Measurements from ENCODE around the gene FSHR. TPM values are rescaled to one million over a fixed set of nuclear protein-coding genes. Genes with fewer than 3 reads are reported as not detected.

FSHR gene
- total and polyA plus RNA-seq, 2 donors (not counting 3 experiments of a cell fraction or from before 2014, with no cell fraction given): not detected

GRCh38 chr2:49042488-49042887 is 111.8 kb downstream of the FSHR start:
- POLR2A ChIA-PET: no interaction called here

GRCh38 chr2:49041061-49041460 is 113.3 kb downstream of the FSHR start:
- no peaks in the 10 kb centered on the region for H3K79me2 ChIP-seq (ENCODE audit: control insufficient read depth, insufficient read depth, low read length)
- POLR2A ChIA-PET: no interaction called here
- H2AFZ ChIP-seq (ENCODE audit: low read depth, low read length): no peak overlapping the region
- H3K4me3 ChIP-seq (replicated peaks in 1 of 3; ENCODE audit: insufficient read depth in 1 of 3, low read depth in 1 of 3, low read length in 3 of 3): no peak overlapping the region
- no peak overlapping the region for H3K9ac ChIP-seq (replicated peaks; ENCODE audit: extremely low read depth, insufficient read depth, low read length)
- intact Hi-C loops (cut with micrococcal nuclease): no loop called here
- H3K9me1 ChIP-seq (replicated peaks; ENCODE audit: control insufficient read depth, extremely low read depth, insufficient read depth, low read length): no peaks in the 10 kb centered on the region
- no peaks in the 10 kb centered on the region for H3K27me3 ChIP-seq (ENCODE audit: control insufficient read depth in 2 of 2, insufficient read depth in 2 of 2, low read length in 2 of 2)
- no peak for TF ChIP-seq FOS (IDR thresholded peaks at IDR 0.05; ENCODE audit: borderline replicate concordance, insufficient read depth, low read length)
- TF ChIP-seq MAX (IDR thresholded peaks at IDR 0.05; ENCODE audit: insufficient read depth, insufficient read length): no peak
- no peak for TF ChIP-seq CTCF (IDR thresholded peaks at IDR 0.05; ENCODE audit: extremely low read depth in 1 of 2, insufficient read depth in 1 of 2, low read depth in 1 of 2, low read length in 2 of 2)
- no peak for TF ChIP-seq GATA2 (IDR thresholded peaks at IDR 0.05; ENCODE audit: insufficient read depth, insufficient read length, low read depth, low read length)
- no TSS peak for BruUV-seq (replicated peaks)
- no peak for FAIRE-seq
- H3K36me3 ChIP-seq (ENCODE audit: control insufficient read depth in 2 of 2, extremely low read depth in 1 of 2, insufficient read depth in 2 of 2, low read length in 2 of 2): no peaks in the 10 kb centered on the region
- H3K4me2 ChIP-seq (ENCODE audit: insufficient read depth, low read length): no peak overlapping the region
- dilution Hi-C loops (cut with MboI; ENCODE audit: extremely low pct_ligation_motif_present, low sequenced_read_pairs): no loop called here
- no peak for DNase-seq (ENCODE audit: low read depth, low spot score)
- no peaks in the 10 kb centered on the region for H4K20me1 ChIP-seq (replicated peaks; ENCODE audit: control insufficient read depth, extremely low read depth, insufficient read depth, low read length)
- H3K9me3 ChIP-seq (replicated peaks; ENCODE audit: control insufficient read depth, insufficient read depth, low read length): no peaks in the 10 kb centered on the region
- no peak overlapping the region for H3K27ac ChIP-seq (ENCODE audit: insufficient read depth, low read depth, low read length)
- H3K4me1 ChIP-seq (ENCODE audit: control insufficient read depth, extremely low read depth, insufficient read depth, low read length): no peaks in the 10 kb centered on the region
- CTCF ChIA-PET: no interaction called here

More at GRCh38 chr2:49042488-49042887, 111.8 kb downstream of the FSHR start:
- dilution Hi-C loops (cut with MboI; ENCODE audit: extremely low pct_ligation_motif_present, low sequenced_read_pairs): no loop called here
- Histone ChIP-seq H3K9ac (replicated peaks; ENCODE audit: extremely low read depth, insufficient read depth, low read length) (no peak overlapping the region), H3K4me1 (ENCODE audit: control insufficient read depth, extremely low read depth, insufficient read depth, low read length) (no peaks in the 10 kb centered on the region), H3K9me1 (replicated peaks; ENCODE audit: control insufficient read depth, extremely low read depth, insufficient read depth, low read length) (no peaks in the 10 kb centered on the region), H4K20me1 (replicated peaks; ENCODE audit: control insufficient read depth, extremely low read depth, insufficient read depth, low read length) (no peaks in the 10 kb centered on the region), H3K36me3 (ENCODE audit: control insufficient read depth in 2 of 2, extremely low read depth in 1 of 2, insufficient read depth in 2 of 2, low read length in 2 of 2) (no peaks in the 10 kb centered on the region), H3K4me2 (ENCODE audit: insufficient read depth, low read length) (no peak overlapping the region), H3K9me3 (replicated peaks; ENCODE audit: control insufficient read depth, insufficient read depth, low read length) (no peaks in the 10 kb centered on the region), H3K27ac (ENCODE audit: insufficient read depth, low read depth, low read length) (no peak overlapping the region), H3K79me2 (ENCODE audit: control insufficient read depth, insufficient read depth, low read length) (no peaks in the 10 kb centered on the region), H3K27me3 (ENCODE audit: control insufficient read depth in 2 of 2, insufficient read depth in 2 of 2, low read length in 2 of 2) (no peaks in the 10 kb centered on the region), H3K4me3 (replicated peaks in 1 of 3; ENCODE audit: insufficient read depth in 1 of 3, low read depth in 1 of 3, low read length in 3 of 3) (no peak overlapping the region), H2AFZ (ENCODE audit: low read depth, low read length) (no peak overlapping the region)
- no TSS peak for BruUV-seq (replicated peaks)
- CTCF ChIA-PET: no interaction called here
- FAIRE-seq (no peak), DNase-seq (ENCODE audit: low read depth, low spot score) (no peak)
- no peak for TF ChIP-seq JUN (IDR thresholded peaks at IDR 0.05; ENCODE audit: borderline replicate concordance, insufficient read depth, insufficient read length, low read depth)
- TF ChIP-seq FOS (IDR thresholded peaks at IDR 0.05; ENCODE audit: borderline replicate concordance, insufficient read depth, low read length): no peak
- TF ChIP-seq EZH2 (IDR thresholded peaks at IDR 0.05; ENCODE audit: borderline replicate concordance, low read depth, low read length, severe bottlenecking): no peak
- no peak for TF ChIP-seq MYC (IDR thresholded peaks at IDR 0.05; ENCODE audit: low read depth, low read length)
- intact Hi-C loops (cut with micrococcal nuclease): no loop called here

All from endothelial cell of umbilical vein (primary cell).